Measurements from ENCODE around the gene S100A13.

DNA sequence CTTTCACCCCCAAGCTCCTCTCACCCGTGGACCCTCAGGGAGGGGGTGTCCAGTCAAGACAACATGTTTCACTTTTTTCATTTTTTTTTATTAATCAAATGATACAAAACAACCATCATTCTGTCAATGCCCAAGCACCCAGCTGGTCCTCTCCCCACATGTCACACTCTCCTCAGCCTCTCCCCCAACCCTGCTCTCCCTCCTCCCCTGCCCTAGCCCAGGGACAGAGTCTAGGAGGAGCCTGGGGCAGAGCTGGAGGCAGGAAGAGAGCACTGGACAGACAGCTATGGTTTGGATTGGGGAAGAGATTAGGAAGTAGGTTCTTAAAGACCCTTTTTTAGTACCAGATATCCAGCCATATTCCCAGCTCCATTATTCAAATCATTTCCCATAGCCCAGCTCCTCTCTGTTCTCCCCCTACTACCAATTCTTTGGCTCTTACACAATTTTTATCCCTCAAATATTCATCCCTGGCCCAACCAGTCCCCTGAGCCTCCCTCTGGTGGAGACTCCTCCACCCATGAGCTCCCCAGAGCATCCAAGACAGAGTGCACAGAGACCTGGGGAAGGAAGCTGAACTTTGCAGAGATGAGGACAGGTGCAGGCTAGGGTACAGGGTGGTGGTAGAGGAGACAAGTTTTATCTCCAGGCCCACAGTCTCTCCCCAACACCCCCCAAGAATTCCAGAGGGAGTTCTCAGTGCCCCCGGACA, 13.0 kb downstream of the S100A13 start:
- TF ChIP-seq, protein P1, sequence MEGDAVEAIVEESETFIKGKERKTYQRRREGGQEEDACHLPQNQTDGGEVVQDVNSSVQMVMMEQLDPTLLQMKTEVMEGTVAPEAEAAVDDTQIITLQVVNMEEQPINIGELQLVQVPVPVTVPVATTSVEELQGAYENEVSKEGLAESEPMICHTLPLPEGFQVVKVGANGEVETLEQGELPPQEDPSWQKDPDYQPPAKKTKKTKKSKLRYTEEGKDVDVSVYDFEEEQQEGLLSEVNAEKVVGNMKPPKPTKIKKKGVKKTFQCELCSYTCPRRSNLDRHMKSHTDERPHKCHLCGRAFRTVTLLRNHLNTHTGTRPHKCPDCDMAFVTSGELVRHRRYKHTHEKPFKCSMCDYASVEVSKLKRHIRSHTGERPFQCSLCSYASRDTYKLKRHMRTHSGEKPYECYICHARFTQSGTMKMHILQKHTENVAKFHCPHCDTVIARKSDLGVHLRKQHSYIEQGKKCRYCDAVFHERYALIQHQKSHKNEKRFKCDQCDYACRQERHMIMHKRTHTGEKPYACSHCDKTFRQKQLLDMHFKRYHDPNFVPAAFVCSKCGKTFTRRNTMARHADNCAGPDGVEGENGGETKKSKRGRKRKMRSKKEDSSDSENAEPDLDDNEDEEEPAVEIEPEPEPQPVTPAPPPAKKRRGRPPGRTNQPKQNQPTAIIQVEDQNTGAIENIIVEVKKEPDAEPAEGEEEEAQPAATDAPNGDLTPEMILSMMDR (IDR thresholded peaks at IDR 0.05): no peak
- TF ChIP-seq POLR2AphosphoS5 (IDR thresholded peaks at IDR 0.05; ENCODE audit: low read depth, low read length): no peak

Measured in Panc1 (cell line).